Stimulated activated CD4-positive, alpha-beta T cell treated with anti-CD3 and anti-CD28 coated beads, TNF-alpha, amount 100 ng/mL, for 24 hours (primary cell): ENCODE data around the gene EPHA2.
"Not testable (repeated sequence)": the region's sequence is repeated elsewhere in the genome, so short reads cannot be mapped to it uniquely, and the experiment has no call there.

Experiments
- DNase-seq, 3 experiments: peaks; one replicate each; pipeline ENCODE4 v3.0.0-alpha.2; 2020; ENCODE audit warnings: low read depth in 3 of 3

EPHA2 gene

GRCh38 chr1:16155537-16156410 lies at the start of gene EPHA2:
Gene EPHA2, minus strand, starts transcription at chr1:16156069. Its CDS starts 137 bp downstream, at chr1:16155932.
- no peak for DNase-seq

- DNase-seq = no peak
Observed at GRCh38 chr1:16205334-16205671, 49.4 kb upstream of the EPHA2 start.

GRCh38 chr1:16204634-16205333 lies 48.9 kb upstream of the EPHA2 start:
- peak in 1 of 3 experiments; percentile 30 for DNase-seq

- DNase-seq = no peak
Observed at GRCh38 chr1:16204216-16204615, 48.3 kb upstream of the EPHA2 start.

- DNase-seq = no peak
Observed at GRCh38 chr1:16203550-16203949, 47.7 kb upstream of the EPHA2 start.

- DNase-seq = no peak
Observed at GRCh38 chr1:16202281-16203210, 46.7 kb upstream of the EPHA2 start.

GRCh38 chr1:16199700-16200099 lies 43.8 kb upstream of the EPHA2 start:
- no peak for DNase-seq

- DNase-seq = no peak
Observed at GRCh38 chr1:16199157-16199501, 43.3 kb upstream of the EPHA2 start.

- DNase-seq = no peak
Observed at GRCh38 chr1:16198444-16199156, 42.7 kb upstream of the EPHA2 start.

- no peak for DNase-seq
Observed at GRCh38 chr1:16196874-16197273, 41.0 kb upstream of the EPHA2 start.

GRCh38 chr1:16196139-16196538 lies 40.3 kb upstream of the EPHA2 start:
- DNase-seq = not testable (repeated sequence)

- DNase-seq = no peak
Observed at GRCh38 chr1:16195518-16195905, 39.6 kb upstream of the EPHA2 start.

GRCh38 chr1:16191916-16192546 lies 36.2 kb upstream of the EPHA2 start:
- no peak for DNase-seq

GRCh38 chr1:16191309-16191708 lies 35.4 kb upstream of the EPHA2 start:
- DNase-seq = no peak

GRCh38 chr1:16189921-16190621 lies 34.2 kb upstream of the EPHA2 start:
- no peak for DNase-seq

- DNase-seq = no peak
Observed at GRCh38 chr1:16189003-16189402, 33.1 kb upstream of the EPHA2 start.

GRCh38 chr1:16187748-16188401 lies 32.0 kb upstream of the EPHA2 start:
- DNase-seq = peak; percentile 64 to 75 (median 68)

GRCh38 chr1:16186655-16187235 lies 30.9 kb upstream of the EPHA2 start:
- no peak for DNase-seq

- no peak for DNase-seq
Observed at GRCh38 chr1:16184557-16185303, 28.9 kb upstream of the EPHA2 start.
